HepG2 (cell line): ENCODE measurements around the gene EPHB4. TPM values are rescaled to one million over a fixed set of nuclear protein-coding genes. Genes with fewer than 3 reads are reported as not detected.

Experiments
- CEBPB ChIP-seq: IDR thresholded peaks from 2 replicates; pipeline ENCODE4 v1.6.1; 2011; ENCODE audit warnings: low read depth, low read length, improper control_type of control experiment, borderline replicate concordance
- FOXP1 ChIP-seq, 2 experiments: fragments of 450-650 bp in 1 of 2; IDR thresholded peaks; 2 replicates each; pipeline ENCODE4 v1.6.1; 2017 to 2018; ENCODE audit warnings: antibody characterized with exemption in 1 of 2
- HOXA9 ChIP-seq: sonication (generic); formaldehyde crosslinking; IDR thresholded peaks from 2 replicates; pipeline ENCODE4 v1.8.1; 2022; ENCODE audit warnings: missing genetic modification reagents, mild to moderate bottlenecking, moderate library complexity, borderline replicate concordance
- KLF13 ChIP-seq: sonication (generic); formaldehyde crosslinking; IDR thresholded peaks from 2 replicates; pipeline ENCODE4 v1.4.0; 2020; ENCODE audit warnings: mild to moderate bottlenecking, missing genetic modification reagents
- REXO4 ChIP-seq: sonication (generic); formaldehyde crosslinking; IDR thresholded peaks from 2 replicates; pipeline ENCODE4 v1.8.0; 2022; ENCODE audit warnings: missing genetic modification reagents, mild to moderate bottlenecking, borderline replicate concordance
- SP140L ChIP-seq: sonication (generic); formaldehyde crosslinking; IDR thresholded peaks from 2 replicates; pipeline ENCODE4 v1.4.0; 2020; ENCODE audit warnings: missing genetic modification reagents, borderline replicate concordance
- SP5 ChIP-seq: IDR thresholded peaks from 2 replicates; pipeline ENCODE4 v1.6.1; 2016; ENCODE audit warnings: low read depth, borderline replicate concordance
- TARDBP ChIP-seq: sonication (generic); formaldehyde crosslinking; IDR thresholded peaks from 2 replicates; pipeline ENCODE4 v1.8.0; 2022; ENCODE audit warnings: mild to moderate bottlenecking, missing genetic modification reagents
- ZNF251 ChIP-seq: sonication (generic); formaldehyde crosslinking; IDR thresholded peaks from 2 replicates; pipeline ENCODE4 v1.9.0; 2021; ENCODE audit warnings: mild to moderate bottlenecking, missing genetic modification reagents
- ZNF781 ChIP-seq: sonication (generic); formaldehyde crosslinking; IDR thresholded peaks from 2 replicates; pipeline ENCODE4 v1.5.1; 2020; ENCODE audit warnings: borderline replicate concordance, mild to moderate bottlenecking, missing genetic modification reagents; ENCODE audit errors: not compliant biosample characterization
- ZNF839 ChIP-seq: sonication (generic); formaldehyde crosslinking; IDR thresholded peaks from 2 replicates; pipeline ENCODE4 v1.4.0; 2020; ENCODE audit warnings: missing genetic modification reagents, mild to moderate bottlenecking, borderline replicate concordance
- polyA plus RNA-seq, 8 experiments: library from polyadenylated mRNA; depleted of rRNA in 3 of 8; stranded (reverse) in 7 of 8; unstranded in 1 of 8; fragments of >200 nt; fragmentation: Illumina TruSeq in 4 of 8; extraction: Trizol in 4 of 8; gene quantifications; 2 replicates each; pipeline versions ENCODE4 v1.2.1 to v1.2.3, GENCODE V29; 2011 to 2016; ENCODE audit warnings: low read depth in 4 of 8, missing spikeins in 1 of 8, mixed read lengths in 1 of 8; ENCODE audit not compliant: insufficient read depth in 1 of 8
- total RNA-seq, 5 experiments: library from RNA; depleted of rRNA; stranded (reverse); fragments of >200 nt; fragmentation: Illumina TruSeq; extraction: Trizol; gene quantifications; 2 replicates each; pipeline ENCODE4 v1.2.3, GENCODE V29; 2016; ENCODE audit warnings: low read depth in 1 of 5
- TF ChIP-seq, protein P1 (sequence below): sonication (generic); formaldehyde crosslinking; IDR thresholded peaks from 2 replicates; pipeline ENCODE4 v1.5.0; 2020; ENCODE audit warnings: mild to moderate bottlenecking, low read depth, missing genetic modification reagents, borderline replicate concordance
- TF ChIP-seq, protein P2 (sequence below): sonication (generic); formaldehyde crosslinking; IDR thresholded peaks from 2 replicates; pipeline ENCODE4 v1.4.0; 2020; ENCODE audit warnings: mild to moderate bottlenecking, missing genetic modification reagents
- TF ChIP-seq, protein P3 (sequence below): sonication (generic); formaldehyde crosslinking; conservative IDR thresholded peaks from 2 replicates; pipeline ENCODE4 v1.4.0; 2020; ENCODE audit warnings: missing genetic modification reagents
- TF ChIP-seq, protein P4 (sequence below): sonication (generic); formaldehyde crosslinking; IDR thresholded peaks from 2 replicates; pipeline ENCODE4 v1.4.0; 2020; ENCODE audit warnings: missing genetic modification reagents
- TF ChIP-seq, protein P5 (sequence below): sonication (generic); formaldehyde crosslinking; IDR thresholded peaks from 2 replicates; pipeline ENCODE4 v1.4.0; 2020; ENCODE audit warnings: low read depth, mild to moderate bottlenecking, missing genetic modification reagents
- TF ChIP-seq, protein P6 (sequence below): sonication (generic); formaldehyde crosslinking; IDR thresholded peaks from 2 replicates; pipeline ENCODE4 v1.9.0; 2021; ENCODE audit warnings: mild to moderate bottlenecking, missing genetic modification reagents

Gene EPHB4
- total and polyA plus RNA-seq, 2 of the 13 experiments (the other 11 are each of a cell fraction or from before 2014, with no cell fraction given): 61.4 to 69.6 TPM

DNA sequence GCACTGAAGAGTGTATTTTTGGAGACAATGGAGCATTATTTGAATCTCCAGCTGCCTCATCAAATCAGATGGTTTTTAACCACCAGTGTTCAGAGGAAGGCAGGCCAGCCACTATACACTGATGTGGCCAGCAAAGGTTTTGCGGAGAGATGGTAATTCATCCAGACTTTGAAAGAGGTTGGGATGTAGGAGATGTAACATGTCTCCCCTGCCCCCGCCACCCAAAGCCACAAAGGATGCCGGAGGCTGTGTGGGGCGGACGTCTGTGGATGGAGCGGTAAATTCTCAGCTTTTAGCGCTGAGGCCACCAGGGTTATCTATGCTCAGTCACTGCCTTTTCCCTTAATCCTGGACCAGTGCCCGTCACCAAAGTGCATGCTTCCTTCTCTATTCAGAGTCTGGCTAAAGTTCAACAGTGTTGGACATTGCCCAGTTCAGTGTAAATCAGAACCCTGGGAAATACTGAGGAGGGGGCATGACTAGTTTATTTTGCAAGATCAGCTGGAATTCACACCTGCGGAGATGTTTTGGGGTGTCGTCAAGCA, 36.2 kb upstream of the EPHB4 start (continued):
- TF ChIP-seq, protein P1, sequence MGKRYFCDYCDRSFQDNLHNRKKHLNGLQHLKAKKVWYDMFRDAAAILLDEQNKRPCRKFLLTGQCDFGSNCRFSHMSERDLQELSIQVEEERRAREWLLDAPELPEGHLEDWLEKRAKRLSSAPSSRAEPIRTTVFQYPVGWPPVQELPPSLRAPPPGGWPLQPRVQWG: no peak
- TF ChIP-seq TARDBP (CRISPR knock-in tag) (no peak; the same call in 1 of the 2 replicates), REXO4 (CRISPR knock-in tag) (no peak), ZNF839 (CRISPR knock-in tag) (no peak), SP5 (CRISPR knock-in tag) (no peak), HOXA9 (CRISPR knock-in tag) (no peak), ZNF781 (no peak), SP140L (no peak), FOXP1 (IDR thresholded peaks at IDR 0.05) (no peak), FOXP1 (CRISPR knock-in tag; IDR thresholded peaks at IDR 0.05) (no peak), CEBPB (no peak), ZNF251 (no peak), KLF13 (CRISPR knock-in tag) (no peak)
- TF ChIP-seq, protein P2, sequence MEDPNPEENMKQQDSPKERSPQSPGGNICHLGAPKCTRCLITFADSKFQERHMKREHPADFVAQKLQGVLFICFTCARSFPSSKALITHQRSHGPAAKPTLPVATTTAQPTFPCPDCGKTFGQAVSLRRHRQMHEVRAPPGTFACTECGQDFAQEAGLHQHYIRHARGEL: no peak
- TF ChIP-seq, protein P3, sequence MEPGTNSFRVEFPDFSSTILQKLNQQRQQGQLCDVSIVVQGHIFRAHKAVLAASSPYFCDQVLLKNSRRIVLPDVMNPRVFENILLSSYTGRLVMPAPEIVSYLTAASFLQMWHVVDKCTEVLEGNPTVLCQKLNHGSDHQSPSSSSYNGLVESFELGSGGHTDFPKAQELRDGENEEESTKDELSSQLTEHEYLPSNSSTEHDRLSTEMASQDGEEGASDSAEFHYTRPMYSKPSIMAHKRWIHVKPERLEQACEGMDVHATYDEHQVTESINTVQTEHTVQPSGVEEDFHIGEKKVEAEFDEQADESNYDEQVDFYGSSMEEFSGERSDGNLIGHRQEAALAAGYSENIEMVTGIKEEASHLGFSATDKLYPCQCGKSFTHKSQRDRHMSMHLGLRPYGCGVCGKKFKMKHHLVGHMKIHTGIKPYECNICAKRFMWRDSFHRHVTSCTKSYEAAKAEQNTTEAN (CRISPR knock-in tag): no peak
- TF ChIP-seq, protein P4, sequence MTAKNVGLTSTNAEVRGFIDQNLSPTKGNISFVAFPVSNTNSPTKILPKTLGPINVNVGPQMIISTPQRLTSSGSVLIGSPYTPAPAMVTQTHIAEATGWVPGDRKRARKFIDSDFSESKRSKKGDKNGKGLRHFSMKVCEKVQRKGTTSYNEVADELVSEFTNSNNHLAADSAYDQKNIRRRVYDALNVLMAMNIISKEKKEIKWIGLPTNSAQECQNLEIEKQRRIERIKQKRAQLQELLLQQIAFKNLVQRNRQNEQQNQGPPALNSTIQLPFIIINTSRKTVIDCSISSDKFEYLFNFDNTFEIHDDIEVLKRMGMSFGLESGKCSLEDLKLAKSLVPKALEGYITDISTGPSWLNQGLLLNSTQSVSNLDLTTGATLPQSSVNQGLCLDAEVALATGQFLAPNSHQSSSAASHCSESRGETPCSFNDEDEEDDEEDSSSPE: no peak
- TF ChIP-seq, protein P5, sequence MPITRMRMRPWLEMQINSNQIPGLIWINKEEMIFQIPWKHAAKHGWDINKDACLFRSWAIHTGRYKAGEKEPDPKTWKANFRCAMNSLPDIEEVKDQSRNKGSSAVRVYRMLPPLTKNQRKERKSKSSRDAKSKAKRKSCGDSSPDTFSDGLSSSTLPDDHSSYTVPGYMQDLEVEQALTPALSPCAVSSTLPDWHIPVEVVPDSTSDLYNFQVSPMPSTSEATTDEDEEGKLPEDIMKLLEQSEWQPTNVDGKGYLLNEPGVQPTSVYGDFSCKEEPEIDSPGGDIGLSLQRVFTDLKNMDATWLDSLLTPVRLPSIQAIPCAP (CRISPR knock-in tag): no peak
- TF ChIP-seq, protein P6, sequence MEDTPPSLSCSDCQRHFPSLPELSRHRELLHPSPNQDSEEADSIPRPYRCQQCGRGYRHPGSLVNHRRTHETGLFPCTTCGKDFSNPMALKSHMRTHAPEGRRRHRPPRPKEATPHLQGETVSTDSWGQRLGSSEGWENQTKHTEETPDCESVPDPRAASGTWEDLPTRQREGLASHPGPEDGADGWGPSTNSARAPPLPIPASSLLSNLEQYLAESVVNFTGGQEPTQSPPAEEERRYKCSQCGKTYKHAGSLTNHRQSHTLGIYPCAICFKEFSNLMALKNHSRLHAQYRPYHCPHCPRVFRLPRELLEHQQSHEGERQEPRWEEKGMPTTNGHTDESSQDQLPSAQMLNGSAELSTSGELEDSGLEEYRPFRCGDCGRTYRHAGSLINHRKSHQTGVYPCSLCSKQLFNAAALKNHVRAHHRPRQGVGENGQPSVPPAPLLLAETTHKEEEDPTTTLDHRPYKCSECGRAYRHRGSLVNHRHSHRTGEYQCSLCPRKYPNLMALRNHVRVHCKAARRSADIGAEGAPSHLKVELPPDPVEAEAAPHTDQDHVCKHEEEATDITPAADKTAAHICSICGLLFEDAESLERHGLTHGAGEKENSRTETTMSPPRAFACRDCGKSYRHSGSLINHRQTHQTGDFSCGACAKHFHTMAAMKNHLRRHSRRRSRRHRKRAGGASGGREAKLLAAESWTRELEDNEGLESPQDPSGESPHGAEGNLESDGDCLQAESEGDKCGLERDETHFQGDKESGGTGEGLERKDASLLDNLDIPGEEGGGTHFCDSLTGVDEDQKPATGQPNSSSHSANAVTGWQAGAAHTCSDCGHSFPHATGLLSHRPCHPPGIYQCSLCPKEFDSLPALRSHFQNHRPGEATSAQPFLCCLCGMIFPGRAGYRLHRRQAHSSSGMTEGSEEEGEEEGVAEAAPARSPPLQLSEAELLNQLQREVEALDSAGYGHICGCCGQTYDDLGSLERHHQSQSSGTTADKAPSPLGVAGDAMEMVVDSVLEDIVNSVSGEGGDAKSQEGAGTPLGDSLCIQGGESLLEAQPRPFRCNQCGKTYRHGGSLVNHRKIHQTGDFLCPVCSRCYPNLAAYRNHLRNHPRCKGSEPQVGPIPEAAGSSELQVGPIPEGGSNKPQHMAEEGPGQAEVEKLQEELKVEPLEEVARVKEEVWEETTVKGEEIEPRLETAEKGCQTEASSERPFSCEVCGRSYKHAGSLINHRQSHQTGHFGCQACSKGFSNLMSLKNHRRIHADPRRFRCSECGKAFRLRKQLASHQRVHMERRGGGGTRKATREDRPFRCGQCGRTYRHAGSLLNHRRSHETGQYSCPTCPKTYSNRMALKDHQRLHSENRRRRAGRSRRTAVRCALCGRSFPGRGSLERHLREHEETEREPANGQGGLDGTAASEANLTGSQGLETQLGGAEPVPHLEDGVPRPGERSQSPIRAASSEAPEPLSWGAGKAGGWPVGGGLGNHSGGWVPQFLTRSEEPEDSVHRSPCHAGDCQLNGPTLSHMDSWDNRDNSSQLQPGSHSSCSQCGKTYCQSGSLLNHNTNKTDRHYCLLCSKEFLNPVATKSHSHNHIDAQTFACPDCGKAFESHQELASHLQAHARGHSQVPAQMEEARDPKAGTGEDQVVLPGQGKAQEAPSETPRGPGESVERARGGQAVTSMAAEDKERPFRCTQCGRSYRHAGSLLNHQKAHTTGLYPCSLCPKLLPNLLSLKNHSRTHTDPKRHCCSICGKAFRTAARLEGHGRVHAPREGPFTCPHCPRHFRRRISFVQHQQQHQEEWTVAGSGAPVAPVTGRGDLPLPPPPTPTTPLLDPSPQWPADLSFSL (CRISPR knock-in tag): no peak
